ENCODE measurements around the gene BICDL2. TPM values are rescaled to one million over a fixed set of nuclear protein-coding genes. Genes with fewer than 3 reads are reported as not detected.

The BICDL2 gene
- total and polyA plus RNA-seq, 9 of the 15 experiments (the other 6 are each of a cell fraction or from before 2014, with no cell fraction given): 0.09 to 0.28 (median 0.09) TPM; not detected in 6

GRCh38 chr16:3023669-3024478 is 12.9 kb downstream of the BICDL2 start, which contains the start of the genes HCFC1R1 and THOC6 (continued):
- no peak for TF ChIP-seq DLX4 (CRISPR knock-in tag; IDR thresholded peaks at IDR 0.05)
- no peak for TF ChIP-seq NFIX (CRISPR knock-in tag; IDR thresholded peaks at IDR 0.05; ENCODE audit: low read depth)
- no peak for TF ChIP-seq ZEB2 (IDR thresholded peaks at IDR 0.05)
- TF ChIP-seq ESRRB (CRISPR knock-in tag; IDR thresholded peaks at IDR 0.05; ENCODE audit: borderline replicate concordance): peak; percentile 52; the same call in 1 of the 2 replicates
- no peak for TF ChIP-seq TCFL5 (CRISPR knock-in tag; conservative IDR thresholded peaks at IDR 0.05)
- no peak for TF ChIP-seq SIRT6 (IDR thresholded peaks at IDR 0.05; ENCODE audit: low read depth, low read length)
- TF ChIP-seq AFF4 (CRISPR knock-in tag; IDR thresholded peaks at IDR 0.05): no peak; the same call in 1 of the 2 replicates
- TF ChIP-seq SMARCA4 (IDR thresholded peaks at IDR 0.05): no peak
- TF ChIP-seq SAFB2 (IDR thresholded peaks at IDR 0.05; ENCODE audit: borderline replicate concordance, low read depth, low read length, severe bottlenecking): no peak
- TF ChIP-seq USF1 (CRISPR knock-in tag; IDR thresholded peaks at IDR 0.05): peak; percentile 96
- TF ChIP-seq, protein P1, sequence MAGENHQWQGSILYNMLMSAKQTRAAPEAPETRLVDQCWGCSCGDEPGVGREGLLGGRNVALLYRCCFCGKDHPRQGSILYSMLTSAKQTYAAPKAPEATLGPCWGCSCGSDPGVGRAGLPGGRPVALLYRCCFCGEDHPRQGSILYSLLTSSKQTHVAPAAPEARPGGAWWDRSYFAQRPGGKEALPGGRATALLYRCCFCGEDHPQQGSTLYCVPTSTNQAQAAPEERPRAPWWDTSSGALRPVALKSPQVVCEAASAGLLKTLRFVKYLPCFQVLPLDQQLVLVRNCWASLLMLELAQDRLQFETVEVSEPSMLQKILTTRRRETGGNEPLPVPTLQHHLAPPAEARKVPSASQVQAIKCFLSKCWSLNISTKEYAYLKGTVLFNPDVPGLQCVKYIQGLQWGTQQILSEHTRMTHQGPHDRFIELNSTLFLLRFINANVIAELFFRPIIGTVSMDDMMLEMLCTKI (IDR thresholded peaks at IDR 0.05; ENCODE audit: partially characterized antibody): no peak
- TF ChIP-seq, protein P2, sequence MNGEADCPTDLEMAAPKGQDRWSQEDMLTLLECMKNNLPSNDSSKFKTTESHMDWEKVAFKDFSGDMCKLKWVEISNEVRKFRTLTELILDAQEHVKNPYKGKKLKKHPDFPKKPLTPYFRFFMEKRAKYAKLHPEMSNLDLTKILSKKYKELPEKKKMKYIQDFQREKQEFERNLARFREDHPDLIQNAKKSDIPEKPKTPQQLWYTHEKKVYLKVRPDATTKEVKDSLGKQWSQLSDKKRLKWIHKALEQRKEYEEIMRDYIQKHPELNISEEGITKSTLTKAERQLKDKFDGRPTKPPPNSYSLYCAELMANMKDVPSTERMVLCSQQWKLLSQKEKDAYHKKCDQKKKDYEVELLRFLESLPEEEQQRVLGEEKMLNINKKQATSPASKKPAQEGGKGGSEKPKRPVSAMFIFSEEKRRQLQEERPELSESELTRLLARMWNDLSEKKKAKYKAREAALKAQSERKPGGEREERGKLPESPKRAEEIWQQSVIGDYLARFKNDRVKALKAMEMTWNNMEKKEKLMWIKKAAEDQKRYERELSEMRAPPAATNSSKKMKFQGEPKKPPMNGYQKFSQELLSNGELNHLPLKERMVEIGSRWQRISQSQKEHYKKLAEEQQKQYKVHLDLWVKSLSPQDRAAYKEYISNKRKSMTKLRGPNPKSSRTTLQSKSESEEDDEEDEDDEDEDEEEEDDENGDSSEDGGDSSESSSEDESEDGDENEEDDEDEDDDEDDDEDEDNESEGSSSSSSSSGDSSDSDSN (IDR thresholded peaks at IDR 0.05; ENCODE audit: borderline replicate concordance in 1 of 2, low read depth in 2 of 2, low read length in 2 of 2): no peak
- TF ChIP-seq PCBP2 (IDR thresholded peaks at IDR 0.05; ENCODE audit: low read depth, low read length, poor library complexity, severe bottlenecking): no peak

Measured in K562 (cell line).